GM23338 (cell line): Measurements from ENCODE around the gene TRIM37. TPM values are rescaled to one million over a fixed set of nuclear protein-coding genes. Genes with fewer than 3 reads are reported as not detected.

Experiments used
- ATAC-seq: fragments of 200-7000 bp; cut with Tn5 transposase; 3 replicates; pipeline ENCODE4 v1.9.1; 2020
- DNase-seq: peaks from one replicate; pipeline ENCODE4 v3.0.0-alpha.2; 2015; ENCODE audit warnings: low spot score
- H2AFZ ChIP-seq: fragments of 200-600 bp; sonication (generic); 2 replicates; pipeline ENCODE4 v1.8.0; 2016; ENCODE audit warnings: antibody characterized with exemption, mild to moderate bottlenecking, moderate library complexity
- H3F3A ChIP-seq: fragments of 200-600 bp; sonication (generic); replicated peaks from 2 replicates; pipeline ENCODE4 v1.8.0; 2017; ENCODE audit warnings: antibody characterized with exemption, mixed run types, low read depth
- H3K27ac ChIP-seq: fragments of 200-600 bp; sonication (generic); 2 replicates; pipeline ENCODE4 v1.6.1; 2016; ENCODE audit warnings: low read depth
- H3K27me3 ChIP-seq: fragments of 200-600 bp; sonication (generic); 2 replicates; pipeline ENCODE4 v1.8.0; 2016; ENCODE audit warnings: mild to moderate bottlenecking, mixed run types, moderate library complexity; ENCODE audit not compliant: insufficient read depth
- H3K36me3 ChIP-seq: fragments of 200-600 bp; sonication (generic); 2 replicates; pipeline ENCODE4 v1.8.0; 2016; ENCODE audit warnings: mild to moderate bottlenecking; ENCODE audit not compliant: insufficient read depth
- H3K4me1 ChIP-seq: fragments of 200-600 bp; sonication (generic); 2 replicates; pipeline ENCODE4 v1.8.0; 2016; ENCODE audit warnings: mild to moderate bottlenecking, moderate library complexity; ENCODE audit not compliant: insufficient read depth
- H3K4me2 ChIP-seq: fragments of 200-600 bp; sonication (generic); 2 replicates; pipeline ENCODE4 v1.7.1; 2017; ENCODE audit warnings: mixed run types
- H3K4me3 ChIP-seq: fragments of 200-600 bp; sonication (generic); 2 replicates; pipeline ENCODE4 v1.6.1; 2016; ENCODE audit warnings: mixed run types
- H3K79me2 ChIP-seq: fragments of 200-600 bp; sonication (generic); replicated peaks from 2 replicates; pipeline ENCODE4 v1.8.0; 2017; ENCODE audit warnings: mild to moderate bottlenecking; ENCODE audit not compliant: insufficient read depth
- H3K9me2 ChIP-seq: fragments of 200-600 bp; sonication (generic); 2 replicates; pipeline ENCODE4 v1.8.0; 2017; ENCODE audit not compliant: insufficient read depth
- H4K20me1 ChIP-seq: fragments of 200-600 bp; sonication (generic); replicated peaks from 2 replicates; pipeline ENCODE4 v1.8.0; 2017; ENCODE audit warnings: mild to moderate bottlenecking; ENCODE audit not compliant: insufficient read depth
- H3K27ac Mint-ChIP-seq: 2 replicates; pipeline ENCODE4 v1.8.0; 2020; ENCODE audit warnings: inconsistent platforms, mild to moderate bottlenecking, moderate library complexity, mixed read lengths
- H3K27me3 Mint-ChIP-seq: 3 replicates; pipeline ENCODE4 v1.8.0; 2022; ENCODE audit warnings: low read depth, mild to moderate bottlenecking, moderate library complexity, mixed read lengths, inconsistent platforms; ENCODE audit not compliant: insufficient read depth, poor library complexity
- H3K36me3 Mint-ChIP-seq: 3 replicates; pipeline ENCODE4 v1.8.0; 2021; ENCODE audit warnings: low read depth, mild to moderate bottlenecking, inconsistent platforms, moderate library complexity, mixed read lengths
- H3K4me1 Mint-ChIP-seq: 3 replicates; pipeline ENCODE4 v1.8.0; 2020; ENCODE audit warnings: mild to moderate bottlenecking, inconsistent platforms, mixed read lengths
- H3K4me3 Mint-ChIP-seq: 3 replicates; pipeline ENCODE4 v1.8.0; 2021; ENCODE audit warnings: moderate library complexity, mild to moderate bottlenecking, inconsistent platforms, mixed read lengths
- H3K9me3 Mint-ChIP-seq: 3 replicates; pipeline ENCODE4 v1.8.0; 2020; ENCODE audit warnings: moderate library complexity, mild to moderate bottlenecking, inconsistent platforms, mixed read lengths
- CREB1 ChIP-seq: fragments of 250-450 bp; sonication (Bioruptor Pico); IDR thresholded peaks from 2 replicates; pipeline ENCODE4 v1.5.0; 2020; ENCODE audit warnings: low read depth, mild to moderate bottlenecking, moderate library complexity
- CTCF ChIP-seq, 2 experiments: fragments of 200-600 bp in 1 of 2; sonication (generic) in 1 of 2; conservative IDR thresholded peaks; 2 replicates each; pipeline versions ENCODE4 v1.5.1 to v1.6.1; 2016 to 2017; ENCODE audit warnings: antibody characterized with exemption in 2 of 2, low read depth in 2 of 2, mild to moderate bottlenecking in 2 of 2, moderate library complexity in 1 of 2
- EZH2 ChIP-seq: fragments of 200-600 bp; sonication (generic); IDR thresholded peaks from one replicate; pipeline ENCODE4 v1.8.0; 2017; ENCODE audit warnings: antibody characterized with exemption, mild to moderate bottlenecking, low read depth; ENCODE audit not compliant: unreplicated experiment
- EZH2phosphoT487 ChIP-seq: fragments of 200-600 bp; sonication (generic); IDR thresholded peaks from one replicate; pipeline ENCODE4 v1.8.1; 2018; ENCODE audit warnings: antibody characterized with exemption; ENCODE audit not compliant: unreplicated experiment
- NANOG ChIP-seq: IDR thresholded peaks from 2 replicates; pipeline ENCODE4 v1.6.1; 2016; ENCODE audit warnings: antibody characterized with exemption, borderline replicate concordance
- STAT1 ChIP-seq: IDR thresholded peaks from one replicate; pipeline ENCODE4 v1.6.1; 2016; ENCODE audit warnings: antibody characterized with exemption; ENCODE audit not compliant: unreplicated experiment
- ZNF114 ChIP-seq: fragments of 250-450 bp; sonication (Bioruptor Pico); IDR thresholded peaks from 2 replicates; pipeline ENCODE4 v1.5.0; 2020; ENCODE audit warnings: mild to moderate bottlenecking, moderate library complexity
- ZNF462 ChIP-seq: fragments of 250-450 bp; sonication (Bioruptor Pico); IDR thresholded peaks from 2 replicates; pipeline ENCODE4 v1.5.0; 2020; ENCODE audit warnings: mild to moderate bottlenecking, moderate library complexity
- polyA plus RNA-seq: library from polyadenylated mRNA; unstranded; fragments of >200 nt; fragmentation: Nextera tagmentation; extraction: Ambion mirVana; gene quantifications from 2 replicates; pipeline ENCODE4 v1.2.1, GENCODE V29; 2016
- total RNA-seq: library from RNA; depleted of rRNA; stranded (reverse); fragments of >200 nt; shearing (Covaris generic); gene quantifications from 2 replicates; pipeline ENCODE4 v1.2.3, GENCODE V29; 2014
- TF ChIP-seq, protein P1 (sequence below): IDR thresholded peaks from 2 replicates; pipeline ENCODE4 v1.6.1; 2016; ENCODE audit warnings: antibody characterized with exemption

TRIM37 gene
- total and polyA plus RNA-seq, 2 experiments from 2014 or later: 61.1 to 71.2 TPM

GRCh38 chr17:59004338-59005111 lies 102.2 kb downstream of the TRIM37 start:
- Histone ChIP-seq H3F3A (no peaks in the 10 kb centered on the region), H3K9me2 (no peaks in the 10 kb centered on the region), H3K4me3 (no peak overlapping the region), H2AFZ (no peak overlapping the region), H3K79me2 (no peaks in the 10 kb centered on the region), H3K27ac (no peak overlapping the region), H3K4me1 (no peaks in the 10 kb centered on the region), H3K27me3 (no peaks in the 10 kb centered on the region), H3K36me3 (peaks cover 10% of the 10 kb centered on the region; the same call in 1 of the 2 replicates), H4K20me1 (no peaks in the 10 kb centered on the region), H3K4me2 (no peak overlapping the region)
- H3K36me3 Mint-ChIP-seq: peaks cover 16% of the 10 kb centered on the region; the same call in 2 of the 3 replicates
- DNase-seq: peak; percentile 84
- peaks cover 6% of the 10 kb centered on the region; the same call in 2 of the 3 replicates for H3K4me1 Mint-ChIP-seq
- peak; percentile 81 for ATAC-seq
- H3K27ac Mint-ChIP-seq: peak overlapping the region; percentile 80
- TF ChIP-seq NANOG (no peak), CTCF (conservative IDR thresholded peaks at IDR 0.05; ENCODE audit: low read depth in 2 of 2) (peak; percentile 92 to 97)
- H3K27me3 Mint-ChIP-seq: peaks cover 2% of the 10 kb centered on the region
- no peaks in the 10 kb centered on the region for H3K9me3 Mint-ChIP-seq
- H3K4me3 Mint-ChIP-seq: no peak overlapping the region

DNA sequence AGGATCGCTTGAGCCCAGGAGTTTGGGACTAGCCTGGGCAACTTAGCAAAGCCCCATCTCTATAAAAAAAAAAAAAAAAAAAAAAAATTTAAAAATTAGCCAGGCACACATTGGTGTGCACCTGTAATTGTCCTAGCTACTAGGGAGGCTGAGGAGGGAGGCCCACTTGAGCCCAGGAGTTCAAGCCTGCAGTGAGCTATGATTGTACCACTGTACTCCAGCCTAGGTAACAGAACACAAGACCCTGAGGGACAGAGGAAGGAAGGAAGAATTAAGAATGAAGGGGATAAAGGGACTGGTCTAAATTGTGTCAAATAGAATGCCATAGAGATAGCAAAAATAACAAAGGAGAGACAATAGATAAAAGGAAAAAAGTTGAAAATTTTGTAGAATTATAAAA lies 102.8 kb downstream of the TRIM37 start:
- DNase-seq (no peak), ATAC-seq (no peak)
- Histone ChIP-seq H3K79me2 (no peaks in the 10 kb centered on the region), H3K4me1 (no peaks in the 10 kb centered on the region), H4K20me1 (no peaks in the 10 kb centered on the region), H3K9me2 (no peaks in the 10 kb centered on the region), H3K4me2 (no peak overlapping the region), H3K36me3 (peaks cover 10% of the 10 kb centered on the region; the same call in 1 of the 2 replicates), H3K27me3 (no peaks in the 10 kb centered on the region), H3K27ac (no peak overlapping the region), H3K4me3 (no peak overlapping the region), H3F3A (no peaks in the 10 kb centered on the region), H2AFZ (no peak overlapping the region)
- no peak overlapping the region for H3K4me3 Mint-ChIP-seq
- H3K27me3 Mint-ChIP-seq: peaks cover 2% of the 10 kb centered on the region
- peaks cover 6% of the 10 kb centered on the region; the same call in 2 of the 3 replicates for H3K4me1 Mint-ChIP-seq
- H3K27ac Mint-ChIP-seq: no peak overlapping the region
- H3K36me3 Mint-ChIP-seq: peaks cover 21% of the 10 kb centered on the region; the same call in 2 of the 3 replicates
- H3K9me3 Mint-ChIP-seq: no peaks in the 10 kb centered on the region
- TF ChIP-seq STAT1 (no peak), CREB1 (CRISPR knock-in tag) (no peak), ZNF114 (CRISPR knock-in tag) (no peak), ZNF462 (no peak), EZH2 (no peak), EZH2phosphoT487 (no peak), NANOG (no peak)
- TF ChIP-seq, protein P1, sequence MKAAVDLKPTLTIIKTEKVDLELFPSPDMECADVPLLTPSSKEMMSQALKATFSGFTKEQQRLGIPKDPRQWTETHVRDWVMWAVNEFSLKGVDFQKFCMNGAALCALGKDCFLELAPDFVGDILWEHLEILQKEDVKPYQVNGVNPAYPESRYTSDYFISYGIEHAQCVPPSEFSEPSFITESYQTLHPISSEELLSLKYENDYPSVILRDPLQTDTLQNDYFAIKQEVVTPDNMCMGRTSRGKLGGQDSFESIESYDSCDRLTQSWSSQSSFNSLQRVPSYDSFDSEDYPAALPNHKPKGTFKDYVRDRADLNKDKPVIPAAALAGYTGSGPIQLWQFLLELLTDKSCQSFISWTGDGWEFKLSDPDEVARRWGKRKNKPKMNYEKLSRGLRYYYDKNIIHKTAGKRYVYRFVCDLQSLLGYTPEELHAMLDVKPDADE: no peak
